Stimulated activated CD4-positive, alpha-beta T cell treated with anti-CD3 and anti-CD28 coated beads, Interleukin-4, amount 100 ng/mL, for 24 hours (primary cell): ENCODE results near the gene CIZ1.
"Not testable (repeated sequence)": the region's sequence is repeated elsewhere in the genome, so short reads cannot be mapped to it uniquely, and the experiment has no call there.

Experiments
- DNase-seq: peaks from one replicate; pipeline ENCODE4 v3.0.0-alpha.2; 2020

The CIZ1 gene

GRCh38 chr9:128142596-128142995 is 48.8 kb downstream of the CIZ1 start:
- no peak for DNase-seq

GRCh38 chr9:128142061-128142460 is 49.3 kb downstream of the CIZ1 start:
- DNase-seq = no peak

GRCh38 chr9:128141604-128142003 is 49.8 kb downstream of the CIZ1 start:
- DNase-seq = no peak

GRCh38 chr9:128139621-128140020 is 51.8 kb downstream of the CIZ1 start:
- DNase-seq = no peak

GRCh38 chr9:128138001-128138400 is 53.4 kb downstream of the CIZ1 start:
- no peak for DNase-seq

GRCh38 chr9:128136816-128137793 is 54.3 kb downstream of the CIZ1 start:
- DNase-seq = no peak

GRCh38 chr9:128135561-128135960 is 55.8 kb downstream of the CIZ1 start:
- not testable (repeated sequence) for DNase-seq

GRCh38 chr9:128132139-128132538 is 59.2 kb downstream of the CIZ1 start:
- DNase-seq = not testable (repeated sequence)

GRCh38 chr9:128131346-128131745 is 60.0 kb downstream of the CIZ1 start:
- not testable (repeated sequence) for DNase-seq

- DNase-seq = not testable (repeated sequence)
Observed at GRCh38 chr9:128130651-128131050, 60.7 kb downstream of the CIZ1 start.

- DNase-seq = peak; percentile 64
Observed at GRCh38 chr9:128129976-128130590, 61.3 kb downstream of the CIZ1 start.

GRCh38 chr9:128128836-128129590 is 62.4 kb downstream of the CIZ1 start:
- no peak for DNase-seq

GRCh38 chr9:128127990-128128835 is 63.2 kb downstream of the CIZ1 start:
- DNase-seq = peak; percentile 85

- DNase-seq = peak; percentile 77
Observed at GRCh38 chr9:128127568-128127989, 63.8 kb downstream of the CIZ1 start, which contains the start of gene PTGES2. Gene PTGES2 (minus strand): TSS chr9:128127729. CDS start chr9:128127717, 12 bp downstream.

GRCh38 chr9:128125580-128126354 is 65.6 kb downstream of the CIZ1 start:
- DNase-seq = no peak

GRCh38 chr9:128124873-128125579 is 66.3 kb downstream of the CIZ1 start:
- DNase-seq = peak; percentile 39

- no peak for DNase-seq
Observed at GRCh38 chr9:128124451-128124850, 66.9 kb downstream of the CIZ1 start.

- no peak for DNase-seq
Observed at GRCh38 chr9:128123451-128124080, 67.8 kb downstream of the CIZ1 start.

GRCh38 chr9:128122809-128123175 is 68.6 kb downstream of the CIZ1 start:
- no peak for DNase-seq
